B cell (primary cell): ENCODE results near the gene SLC43A1. TPM values are rescaled to one million over a fixed set of nuclear protein-coding genes. Genes with fewer than 3 reads are reported as not detected.
A peak's percentile ranks its signal among the peaks of the same experiment; 100 is the strongest.

ENCODE experiments used
- ATAC-seq: fragments of 200-7000 bp; cut with Tn5 transposase; one replicate; pipeline ENCODE4 v1.10.0; 2021; ENCODE audit warnings: low read depth, mild to moderate bottlenecking, moderate number of reproducible peaks, moderate library complexity
- CTCF ChIA-PET: fragments of 350-600 bp; sonication (Branson Sonifier 250); formaldehyde crosslinking; loops from one replicate; lab custom pipeline; 2021; ENCODE audit warnings: antibody characterized with exemption, inconsistent platforms; lab: Charles Lee
- POLR2A ChIA-PET: fragments of 350-600 bp; sonication (Branson Sonifier 250); formaldehyde crosslinking; loops from one replicate; lab custom pipeline; 2021; ENCODE audit warnings: antibody characterized with exemption; lab: Charles Lee
- DNase-seq: peaks from one replicate; pipeline ENCODE4 v3.0.0; 2013
- H2AFZ ChIP-seq: 2 replicates; pipeline ENCODE4 v1.6.1; 2012; ENCODE audit warnings: mild to moderate bottlenecking, low read depth, low read length; ENCODE audit not compliant: insufficient read depth, poor library complexity, severe bottlenecking
- H3K27ac ChIP-seq, 2 donors: 1 replicate in 1 of 2; 2 replicates in 1 of 2; pipeline ENCODE4 v1.5.1; 2012 to 2013; ENCODE audit warnings: low read length in 2 of 2, mild to moderate bottlenecking in 2 of 2, moderate library complexity in 1 of 2
- H3K27me3 ChIP-seq, 4 experiments: fragments of 200-600 bp in 1 of 4; sonication (generic) in 1 of 4; replicated peaks in 1 of 4; 1 replicate in 2 of 4; 2 replicates in 2 of 4; pipeline versions ENCODE4 v1.6.1 to v1.7.0; 2013 to 2016; ENCODE audit warnings: low read length in 3 of 4, mild to moderate bottlenecking in 2 of 4, mixed read lengths in 1 of 4, moderate library complexity in 1 of 4; ENCODE audit not compliant: insufficient read depth in 4 of 4, control insufficient read depth in 3 of 4; ENCODE audit errors: control extremely low read depth in 1 of 4
- H3K36me3 ChIP-seq, 2 experiments: replicated peaks in 1 of 2; 1 replicate in 1 of 2; 2 replicates in 1 of 2; pipeline versions ENCODE4 v1.6.1 to v1.7.1; 2013; ENCODE audit warnings: low read length in 1 of 2; ENCODE audit not compliant: insufficient read depth in 2 of 2, control insufficient read depth in 1 of 2; ENCODE audit errors: control extremely low read depth in 1 of 2, extremely low read depth in 1 of 2
- H3K4me1 ChIP-seq, 2 donors: fragments of 200-600 bp in 1 of 2; sonication (generic) in 1 of 2; 1 replicate in 1 of 2; 2 replicates in 1 of 2; pipeline versions ENCODE4 v1.5.1 to v1.6.1; 2013 to 2017; ENCODE audit warnings: low read length in 2 of 2; ENCODE audit not compliant: control insufficient read depth in 2 of 2, insufficient read depth in 2 of 2
- H3K4me2 ChIP-seq: replicated peaks from 2 replicates; pipeline ENCODE3; 2012; ENCODE audit warnings: mild to moderate bottlenecking, low read depth, low read length; ENCODE audit not compliant: poor library complexity, severe bottlenecking
- H3K4me3 ChIP-seq, 5 experiments: fragments of 200-600 bp in 1 of 5; sonication (generic) in 1 of 5; 1 replicate in 3 of 5; 2 replicates in 2 of 5; pipeline versions ENCODE4 v1.5.1 to v1.7.0; 2011 to 2016; ENCODE audit warnings: low read length in 4 of 5, mild to moderate bottlenecking in 4 of 5, low read depth in 2 of 5, control low read depth in 1 of 5, moderate library complexity in 1 of 5; ENCODE audit not compliant: insufficient read depth in 1 of 5; ENCODE audit errors: control extremely low read depth in 1 of 5, extremely low read depth in 1 of 5
- H3K79me2 ChIP-seq: fragments of 200-600 bp; sonication (generic); one replicate; pipeline ENCODE4 v1.6.0; 2016; ENCODE audit warnings: low read length; ENCODE audit not compliant: control insufficient read depth, insufficient read depth
- H3K9ac ChIP-seq: fragments of 200-600 bp; sonication (generic); 2 replicates; pipeline ENCODE4 v1.6.1; 2017; ENCODE audit warnings: mild to moderate bottlenecking, low read length, moderate library complexity
- H3K9me3 ChIP-seq, 3 donors: one replicate each; pipeline versions ENCODE4 v1.6.1 to v1.7.1; 2013; ENCODE audit warnings: low read length in 2 of 3; ENCODE audit not compliant: control insufficient read depth in 2 of 3, insufficient read depth in 1 of 3; ENCODE audit errors: control extremely low read depth in 1 of 3
- H4K20me1 ChIP-seq: 2 replicates; pipeline ENCODE4 v1.6.0; 2012; ENCODE audit warnings: mild to moderate bottlenecking, low read length; ENCODE audit not compliant: insufficient read depth, control insufficient read depth, poor library complexity, severe bottlenecking
- H3K27ac Mint-ChIP-seq: one replicate; pipeline ENCODE4 v1.8.0; 2021; ENCODE audit warnings: mixed read lengths
- H3K27me3 Mint-ChIP-seq: one replicate; pipeline ENCODE4 v1.8.0; 2021; ENCODE audit warnings: mixed read lengths
- H3K4me1 Mint-ChIP-seq: one replicate; pipeline ENCODE4 v1.8.0; 2021; ENCODE audit warnings: mixed read lengths
- H3K4me3 Mint-ChIP-seq: one replicate; pipeline ENCODE4 v1.8.0; 2021; ENCODE audit warnings: mixed read lengths
- H3K9me3 Mint-ChIP-seq: one replicate; pipeline ENCODE4 v1.8.0; 2022; ENCODE audit warnings: mixed read lengths; ENCODE audit not compliant: insufficient read depth
- CTCF ChIP-seq: fragments of 200-600 bp; IDR thresholded peaks from one replicate; pipeline ENCODE4 v1.8.0; 2022; ENCODE audit warnings: antibody characterized with exemption, mild to moderate bottlenecking
- EZH2 ChIP-seq: IDR thresholded peaks from 2 replicates; pipeline ENCODE4 v1.6.1; 2012; ENCODE audit warnings: borderline replicate concordance, low read depth, mild to moderate bottlenecking, moderate library complexity, low read length; ENCODE audit not compliant: insufficient read depth, poor library complexity, severe bottlenecking
- WGBS: methylation state at CpG from one replicate; pipeline ENCODE4 v1.1.5; 2013; ENCODE audit warnings: missing lambda C conversion rate; ENCODE audit not compliant: insufficient coverage; 5-methylcytosine and 5-hydroxymethylcytosine counted together
- intact Hi-C: fragments of 100-400 bp; cut with micrococcal nuclease; formaldehyde crosslinking; loops from one replicate; pipeline ENCODE4 v1.10.0; 2022
- polyA minus RNA-seq: library from RNA; depleted of rRNA, polyadenylated mRNA; stranded (reverse); fragments of >200 nt; gene quantifications from 2 replicates; pipeline ENCODE4 v1.2.3, GENCODE V29; 2012
- polyA plus RNA-seq: library from polyadenylated mRNA; depleted of rRNA; stranded (reverse); fragments of >200 nt; gene quantifications from 2 replicates; pipeline ENCODE4 v1.2.3, GENCODE V29; 2012
- total RNA-seq, 2 donors: library from RNA; stranded (reverse); fragments of 120-200 nt in 1 of 2; gene quantifications; 1 replicate in 1 of 2; 2 replicates in 1 of 2; pipeline versions ENCODE4 v1.2.3 to v1.2.4, GENCODE V29; 2013 to 2022

SLC43A1 gene
- 3.7 and 5.9 TPM in 2 replicates for total RNA-seq
- total RNA-seq (2013): 3.2 TPM
- polyA plus RNA-seq: 4.8 and 6.4 TPM in 2 replicates
- 7.4 and 7.6 TPM in 2 replicates for polyA minus RNA-seq

GRCh38 chr11:57515332-57516060 is at the start of gene SLC43A1:
Gene SLC43A1, minus strand, starts transcription at chr11:57515702. Its CDS starts 1,591 bp downstream, at chr11:57514111.
- Histone ChIP-seq H3K27me3 (no peaks in the 10 kb centered on the region), H3K36me3 (no peaks in the 10 kb centered on the region), H3K9me3 (no peaks in the 10 kb centered on the region), H2AFZ (peak within 1 kb of the TSS; percentile 98), H3K4me2 (peak within 1 kb of the TSS; percentile 97), H3K4me3 (peak within 1 kb of the TSS; percentile 57 to 93 (median 81)), H3K79me2 (no peaks in the 10 kb centered on the region), H4K20me1 (no peaks in the 10 kb centered on the region), H3K27ac (peak within 1 kb of the TSS in 1 of 2 donors; percentile 34), H3K4me1 (peaks cover 6 to 22% of the 10 kb centered on the region in 2 donors), H3K9ac (peak within 1 kb of the TSS; percentile 81)
- peak within 1 kb of the TSS; percentile 97 for H3K4me3 Mint-ChIP-seq
- H3K4me1 Mint-ChIP-seq: peaks cover 30% of the 10 kb centered on the region
- TF ChIP-seq CTCF (no peak), EZH2 (no peak)
- DNase-seq (peak; percentile 46), ATAC-seq (peak; percentile 34)
- WGBS: under 1% methylated on average over 55 of the region's 66 CpGs
- ChIA-PET POLR2A (interaction anchor here (0.6 to 1.3 kb wide), 5 partner anchors 12 to 360 kb away, joined by 3 to 4 read pairs (median 3); no protein-coding TSS in a partner anchor), CTCF (interaction anchor here (0.7 to 6.6 kb wide), 6 partner anchors 12 to 129 kb away, joined by 3 to 98 read pairs (median 20); partner anchors contain the start of gene TIMM10)
- H3K27ac Mint-ChIP-seq: peak within 1 kb of the TSS; percentile 73
- H3K27me3 Mint-ChIP-seq: no peaks in the 10 kb centered on the region
- intact Hi-C loops: loop anchor here (2.0 to 5.0 kb wide), 3 partner anchors 15 to 33 kb away; partner anchors contain the start of gene TIMM10
- no peaks in the 10 kb centered on the region for H3K9me3 Mint-ChIP-seq

- no peak overlapping the region for H2AFZ ChIP-seq
Measured at GRCh38 chr11:57562596-57562995, 47.1 kb upstream of the SLC43A1 start.

More at GRCh38 chr11:57562596-57562995, 47.1 kb upstream of the SLC43A1 start:
- H3K4me1 ChIP-seq: peaks cover 15 to 25% of the 10 kb centered on the region in 2 donors
- H3K4me3 ChIP-seq: no peak overlapping the region
- DNase-seq (no peak), ATAC-seq (no peak)
- peaks cover 2 to 42% of the 10 kb centered on the region in 2 experiments for H3K36me3 ChIP-seq
- no peak overlapping the region for H3K4me2 ChIP-seq
- POLR2A ChIA-PET: no interaction called here
- Mint-ChIP-seq H3K27ac (no peak overlapping the region), H3K4me1 (peaks cover 42% of the 10 kb centered on the region), H3K9me3 (no peaks in the 10 kb centered on the region), H3K4me3 (no peak overlapping the region), H3K27me3 (no peaks in the 10 kb centered on the region)
- CTCF ChIA-PET: no interaction called here
- H3K27ac ChIP-seq: no peak overlapping the region
- H4K20me1 ChIP-seq: peaks cover 43% of the 10 kb centered on the region
- intact Hi-C loops: no loop called here
- 100% methylated on average over 1 of the region's 4 CpGs for WGBS
- H3K27me3 ChIP-seq: no peaks in the 10 kb centered on the region
- no peaks in the 10 kb centered on the region for H3K9me3 ChIP-seq
- H3K79me2 ChIP-seq: peaks cover 87% of the 10 kb centered on the region
- no peak for TF ChIP-seq EZH2
- TF ChIP-seq CTCF: no peak
- H3K9ac ChIP-seq: no peak overlapping the region
